Smooth muscle cell (in vitro differentiated cells): ENCODE data around the gene GAMT. TPM values are rescaled to one million over a fixed set of nuclear protein-coding genes. Genes with fewer than 3 reads are reported as not detected.
A peak's percentile ranks its signal among the peaks of the same experiment; 100 is the strongest.
"Not testable (repeated sequence)": the region's sequence is repeated elsewhere in the genome, so short reads cannot be mapped to it uniquely, and the experiment has no call there.

Source experiments
- DNase-seq: peaks from one replicate; lab custom pipeline; 2025; ENCODE audit not compliant: unreplicated experiment; lab: John Stamatoyannopoulos, UW
- H2AFZ ChIP-seq: fragments of 200-600 bp; sonication (generic); 2 replicates; pipeline ENCODE4 v1.6.0; 2016; ENCODE audit warnings: antibody characterized with exemption, low read depth, mild to moderate bottlenecking
- H3F3A ChIP-seq: fragments of 200-600 bp; sonication (generic); 2 replicates; pipeline ENCODE4 v1.6.0; 2017; ENCODE audit warnings: antibody characterized with exemption, low read depth
- H3K27ac ChIP-seq: fragments of 200-600 bp; sonication (generic); 2 replicates; pipeline ENCODE4 v1.5.1; 2016; ENCODE audit warnings: low read depth, mild to moderate bottlenecking
- H3K27me3 ChIP-seq: fragments of 200-600 bp; sonication (generic); 2 replicates; pipeline ENCODE4 v1.6.1; 2016; ENCODE audit warnings: low read depth, mild to moderate bottlenecking
- H3K36me3 ChIP-seq: fragments of 200-600 bp; sonication (generic); 2 replicates; pipeline ENCODE4 v1.5.1; 2016; ENCODE audit warnings: low read depth
- H3K4me1 ChIP-seq: fragments of 200-600 bp; sonication (generic); 2 replicates; pipeline ENCODE4 v1.5.1; 2016; ENCODE audit warnings: low read depth
- H3K4me2 ChIP-seq: fragments of 200-600 bp; sonication (generic); 2 replicates; pipeline ENCODE4 v1.6.0; 2016; ENCODE audit warnings: mild to moderate bottlenecking
- H3K4me3 ChIP-seq: fragments of 200-600 bp; sonication (generic); 2 replicates; pipeline ENCODE4 v1.5.1; 2016; ENCODE audit warnings: mild to moderate bottlenecking
- H3K79me2 ChIP-seq: fragments of 200-600 bp; sonication (generic); 2 replicates; pipeline ENCODE4 v1.6.0; 2016; ENCODE audit warnings: low read depth, mild to moderate bottlenecking
- H3K9ac ChIP-seq: fragments of 200-600 bp; sonication (generic); 2 replicates; pipeline ENCODE4 v1.6.0; 2016; ENCODE audit warnings: low read depth
- H3K9me3 ChIP-seq: fragments of 200-600 bp; sonication (generic); replicated peaks from 2 replicates; pipeline ENCODE4 v1.5.1; 2016; ENCODE audit warnings: low read depth
- H4K20me1 ChIP-seq: fragments of 200-600 bp; sonication (generic); 2 replicates; pipeline ENCODE4 v1.6.0; 2016; ENCODE audit warnings: low read depth
- WGBS: methylation state at CpG from one replicate; pipeline ENCODE4 v1.1.7; 2016; ENCODE audit warnings: low lambda C conversion rate; 5-methylcytosine and 5-hydroxymethylcytosine counted together
- polyA plus RNA-seq: library from polyadenylated mRNA; unstranded; fragments of >200 nt; fragmentation: Nextera tagmentation; extraction: Ambion mirVana; gene quantifications from 2 replicates; pipeline ENCODE4 v1.2.1, GENCODE V29; 2016
- total RNA-seq: library from RNA; depleted of rRNA; stranded (reverse); fragments of >200 nt; gene quantifications from 2 replicates; pipeline ENCODE4 v1.2.3, GENCODE V29; 2014
- TF ChIP-seq, protein P1 (sequence below): fragments of 200-600 bp; sonication (generic); IDR thresholded peaks from 2 replicates; pipeline ENCODE4 v1.5.1; 2017; ENCODE audit warnings: borderline replicate concordance, mild to moderate bottlenecking, antibody characterized with exemption; ENCODE audit not compliant: insufficient read depth, poor library complexity, severe bottlenecking

Gene GAMT
- total and polyA plus RNA-seq, 2 experiments from 2014 or later: 22.3 to 35.2 TPM

DNA sequence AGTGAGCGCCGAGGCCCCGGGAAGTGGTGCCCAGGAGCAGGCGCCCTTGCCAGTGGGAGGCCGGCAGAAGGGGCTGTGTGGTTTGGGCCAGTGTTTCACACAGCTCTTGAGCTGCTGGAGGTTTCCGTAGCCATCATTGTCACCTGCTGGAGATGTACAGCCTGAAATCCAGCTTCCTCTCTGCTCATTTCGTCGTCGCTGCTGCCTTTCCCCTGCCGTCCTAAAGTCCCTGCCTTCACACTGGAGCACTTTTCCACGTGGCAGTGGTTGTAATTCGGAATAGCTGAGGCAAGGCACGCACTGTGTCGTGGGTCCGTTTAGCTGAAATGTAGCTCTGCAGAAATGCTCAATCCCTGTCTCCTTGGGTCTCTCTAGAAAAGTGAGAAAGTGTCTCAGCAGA, 19.2 kb upstream of the GAMT start:
- Histone ChIP-seq H3K79me2 (peaks cover 78% of the 10 kb centered on the region), H2AFZ (no peak overlapping the region), H3K9me3 (no peaks in the 10 kb centered on the region), H3F3A (peaks cover 18% of the 10 kb centered on the region), H3K27me3 (no peaks in the 10 kb centered on the region), H3K27ac (no peak overlapping the region), H3K4me2 (no peak overlapping the region), H3K9ac (no peak overlapping the region), H3K4me1 (peaks cover 15% of the 10 kb centered on the region), H3K36me3 (no peaks in the 10 kb centered on the region), H4K20me1 (peaks cover 91% of the 10 kb centered on the region), H3K4me3 (no peak overlapping the region)
- 94% methylated on average over 15 of the region's 15 CpGs for WGBS
- no peak for DNase-seq
- TF ChIP-seq, protein P1, sequence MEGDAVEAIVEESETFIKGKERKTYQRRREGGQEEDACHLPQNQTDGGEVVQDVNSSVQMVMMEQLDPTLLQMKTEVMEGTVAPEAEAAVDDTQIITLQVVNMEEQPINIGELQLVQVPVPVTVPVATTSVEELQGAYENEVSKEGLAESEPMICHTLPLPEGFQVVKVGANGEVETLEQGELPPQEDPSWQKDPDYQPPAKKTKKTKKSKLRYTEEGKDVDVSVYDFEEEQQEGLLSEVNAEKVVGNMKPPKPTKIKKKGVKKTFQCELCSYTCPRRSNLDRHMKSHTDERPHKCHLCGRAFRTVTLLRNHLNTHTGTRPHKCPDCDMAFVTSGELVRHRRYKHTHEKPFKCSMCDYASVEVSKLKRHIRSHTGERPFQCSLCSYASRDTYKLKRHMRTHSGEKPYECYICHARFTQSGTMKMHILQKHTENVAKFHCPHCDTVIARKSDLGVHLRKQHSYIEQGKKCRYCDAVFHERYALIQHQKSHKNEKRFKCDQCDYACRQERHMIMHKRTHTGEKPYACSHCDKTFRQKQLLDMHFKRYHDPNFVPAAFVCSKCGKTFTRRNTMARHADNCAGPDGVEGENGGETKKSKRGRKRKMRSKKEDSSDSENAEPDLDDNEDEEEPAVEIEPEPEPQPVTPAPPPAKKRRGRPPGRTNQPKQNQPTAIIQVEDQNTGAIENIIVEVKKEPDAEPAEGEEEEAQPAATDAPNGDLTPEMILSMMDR: no peak

DNA sequence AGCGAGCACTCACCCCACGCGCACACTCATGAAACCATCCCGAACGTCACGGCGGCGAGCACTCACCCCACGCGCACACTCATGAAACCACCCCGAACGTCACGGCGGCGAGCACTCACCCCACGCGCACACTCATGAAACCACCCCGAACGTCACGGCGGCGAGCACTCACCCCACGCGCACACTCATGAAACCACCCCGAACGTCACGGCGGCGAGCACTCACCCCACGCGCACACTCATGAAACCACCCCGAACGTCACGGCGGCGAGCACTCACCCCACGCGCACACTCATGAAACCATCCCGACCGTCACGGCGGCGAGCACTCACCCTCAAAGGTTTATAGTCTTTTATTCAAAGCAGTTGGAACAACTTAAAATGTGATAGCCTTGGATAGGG, 18.7 kb upstream of the GAMT start:
- DNase-seq, H3K9ac ChIP-seq, H2AFZ ChIP-seq, H3K36me3 ChIP-seq, H3K9me3 ChIP-seq, H3K27me3 ChIP-seq, H3K27ac ChIP-seq, H3K4me2 ChIP-seq, H3K4me3 ChIP-seq: not testable (repeated sequence)
- Histone ChIP-seq H3K4me1 (peaks cover 17% of the 10 kb centered on the region), H3K79me2 (peaks cover 73% of the 10 kb centered on the region), H3F3A (peaks cover 18% of the 10 kb centered on the region), H4K20me1 (peaks cover 88% of the 10 kb centered on the region)
- WGBS: 98% methylated on average over 12 of the region's 43 CpGs

DNA sequence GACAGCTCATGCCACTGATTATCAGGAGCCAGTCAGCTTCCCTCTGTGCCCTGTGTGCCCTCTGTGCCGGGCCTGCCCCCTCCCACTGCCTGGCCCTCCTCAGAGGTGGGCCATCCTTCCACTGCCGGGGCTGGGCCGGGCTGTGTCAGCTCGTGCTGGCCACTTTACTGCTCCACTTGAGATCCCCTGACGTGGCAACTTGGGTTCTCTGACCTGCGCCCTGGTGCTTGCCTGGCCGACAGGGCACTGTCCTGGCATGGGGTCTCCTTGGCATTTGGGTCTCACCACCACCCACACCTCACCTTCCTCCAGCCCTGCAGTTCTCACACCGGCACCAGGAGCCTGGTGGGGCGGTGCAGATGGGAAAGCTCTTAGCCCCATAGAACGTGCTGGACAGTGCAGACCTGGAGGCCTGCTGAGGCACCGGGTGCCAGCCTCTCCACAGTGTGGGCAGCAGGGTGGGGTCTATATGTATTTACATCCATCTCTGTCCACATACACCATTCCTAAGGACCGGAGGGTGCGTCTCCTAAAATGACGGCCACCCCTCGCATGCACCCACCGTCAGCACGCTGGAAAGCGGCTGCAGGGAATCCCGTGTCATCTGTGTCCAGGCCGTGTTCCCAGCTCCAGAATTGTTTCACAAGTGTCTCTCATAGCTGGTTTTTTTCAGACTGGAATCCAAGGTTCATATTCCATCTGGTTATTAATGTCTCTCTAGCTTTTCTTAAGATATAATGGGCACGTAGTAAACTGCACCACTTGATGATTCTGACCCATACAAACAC, 17.8 kb upstream of the GAMT start:
- Histone ChIP-seq H3K9me3 (no peaks in the 10 kb centered on the region), H3K9ac (no peak overlapping the region), H3K36me3 (no peaks in the 10 kb centered on the region), H4K20me1 (peaks cover 88% of the 10 kb centered on the region), H3K4me2 (no peak overlapping the region), H3K4me1 (peaks cover 20% of the 10 kb centered on the region), H3K79me2 (peaks cover 78% of the 10 kb centered on the region), H3K27me3 (no peaks in the 10 kb centered on the region), H2AFZ (no peak overlapping the region), H3K4me3 (no peak overlapping the region), H3K27ac (no peak overlapping the region), H3F3A (peaks cover 27% of the 10 kb centered on the region)
- DNase-seq: no peak
- TF ChIP-seq, protein P1: no peak
- 95% methylated on average over 21 of the region's 21 CpGs for WGBS

DNA sequence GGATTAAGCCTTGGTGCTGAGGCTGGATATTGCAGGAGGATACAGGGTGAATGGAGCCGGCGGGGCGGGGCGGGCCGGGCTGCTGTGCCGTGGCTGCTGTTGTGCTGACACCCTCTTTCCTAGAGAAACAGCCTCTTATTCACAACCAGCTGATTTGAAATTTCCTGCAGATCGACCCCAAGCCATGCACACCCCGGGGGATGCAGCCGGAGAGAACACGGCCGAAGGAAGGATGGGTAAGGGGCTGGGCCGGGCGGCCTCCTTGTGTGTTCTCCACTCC, 17.1 kb upstream of the GAMT start:
- Histone ChIP-seq H3K27ac (peak overlapping the region; percentile 96), H4K20me1 (peaks cover 89% of the 10 kb centered on the region), H3K4me2 (no peak overlapping the region), H3K36me3 (no peaks in the 10 kb centered on the region), H3K9ac (no peak overlapping the region), H3F3A (peaks cover 28% of the 10 kb centered on the region), H3K9me3 (no peaks in the 10 kb centered on the region), H3K4me1 (peaks cover 20% of the 10 kb centered on the region), H3K79me2 (peaks cover 79% of the 10 kb centered on the region), H3K27me3 (no peaks in the 10 kb centered on the region), H2AFZ (no peak overlapping the region), H3K4me3 (no peak overlapping the region)
- 94% methylated on average over 13 of the region's 13 CpGs for WGBS
- no peak for DNase-seq
- TF ChIP-seq, protein P1: no peak
